Activated T-helper 1 cell treated with anti-CD3 and anti-CD28 coated beads, Interleukin-12 subunit alpha, Interleukin-12 subunit beta, Interleukin-2, Interleukin-4 antibody, amounts not matched to agents 30 ng/mL and 10 ng/mL and 1 ng/mL, durations not matched to agents 14 hours and 24 hours and 36 hours (primary cell): Measurements from ENCODE around the gene MT2A. TPM values are rescaled to one million over a fixed set of nuclear protein-coding genes. Genes with fewer than 3 reads are reported as not detected.

Experiments
- DNase-seq: peaks from one replicate; pipeline ENCODE4 v3.0.0; 2021; ENCODE audit warnings: low spot score
- H3K27ac Mint-ChIP-seq: one replicate; pipeline ENCODE4 v1.8.0; 2021; ENCODE audit warnings: mild to moderate bottlenecking, mixed read lengths
- H3K27me3 Mint-ChIP-seq: one replicate; pipeline ENCODE4 v1.8.0; 2022; ENCODE audit warnings: mild to moderate bottlenecking, moderate library complexity, mixed read lengths; ENCODE audit not compliant: insufficient read depth
- H3K36me3 Mint-ChIP-seq: one replicate; pipeline ENCODE4 v1.8.0; 2021; ENCODE audit warnings: low read depth, mixed read lengths
- H3K4me1 Mint-ChIP-seq: one replicate; pipeline ENCODE4 v1.8.0; 2021; ENCODE audit warnings: low read depth, mixed read lengths
- H3K4me3 Mint-ChIP-seq: one replicate; pipeline ENCODE4 v1.8.0; 2021; ENCODE audit warnings: mild to moderate bottlenecking, moderate library complexity, mixed read lengths
- H3K9me3 Mint-ChIP-seq: one replicate; pipeline ENCODE4 v1.8.0; 2021; ENCODE audit warnings: mixed read lengths
- intact Hi-C: fragments of 100-400 bp; cut with micrococcal nuclease; formaldehyde crosslinking; loops from one replicate; pipeline ENCODE4 v1.15.1; 2024
- total RNA-seq: library from RNA; stranded (reverse); gene quantifications from 2 replicates; pipeline ENCODE4 v1.2.3, GENCODE V29; 2022

MT2A gene
- total RNA-seq, 1 donor from 2014 or later, result 348 TPM

DNA sequence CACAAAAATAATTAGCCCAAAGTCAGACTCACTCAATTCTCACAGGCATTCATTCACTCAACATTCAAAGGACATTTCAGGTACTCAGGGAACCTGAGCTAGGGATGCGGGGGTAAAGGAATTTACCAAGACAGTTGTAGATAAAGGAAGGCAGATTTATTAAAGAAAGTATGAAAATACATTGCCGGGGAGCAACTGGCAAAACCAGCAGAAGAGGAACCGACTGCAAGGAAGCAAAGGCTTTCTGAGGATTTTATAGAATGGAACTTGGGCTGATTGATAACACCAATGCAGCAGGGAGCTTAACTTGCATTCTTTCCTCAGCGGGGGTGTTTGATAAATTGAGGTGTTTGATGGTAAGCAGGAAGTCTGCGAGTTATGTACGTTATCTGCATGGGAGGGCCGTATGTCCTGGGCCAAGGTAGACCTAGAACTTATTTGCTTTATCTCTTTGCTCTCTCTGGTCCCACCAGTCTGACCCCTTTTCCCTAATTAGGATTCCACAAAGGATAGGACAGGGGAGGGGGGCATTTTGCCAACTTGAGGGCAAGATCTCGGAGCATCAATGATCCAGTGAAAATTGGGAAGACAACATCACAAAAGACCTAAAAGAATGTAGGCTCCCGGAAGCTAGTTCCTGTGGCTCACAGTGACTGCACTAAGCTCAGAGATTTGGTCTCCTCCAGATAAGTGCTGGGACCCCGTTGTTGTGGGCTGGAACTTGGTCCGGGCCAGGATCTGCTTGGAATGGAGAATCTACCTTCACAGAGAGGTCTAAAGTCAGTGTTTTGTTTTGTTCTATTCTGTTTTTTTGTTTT lies 24.8 kb upstream of the MT2A start:
- intact Hi-C loops, result no loop called here
- Mint-ChIP-seq H3K27ac (no peak overlapping the region), H3K9me3 (no peaks in the 10 kb centered on the region)

DNA sequence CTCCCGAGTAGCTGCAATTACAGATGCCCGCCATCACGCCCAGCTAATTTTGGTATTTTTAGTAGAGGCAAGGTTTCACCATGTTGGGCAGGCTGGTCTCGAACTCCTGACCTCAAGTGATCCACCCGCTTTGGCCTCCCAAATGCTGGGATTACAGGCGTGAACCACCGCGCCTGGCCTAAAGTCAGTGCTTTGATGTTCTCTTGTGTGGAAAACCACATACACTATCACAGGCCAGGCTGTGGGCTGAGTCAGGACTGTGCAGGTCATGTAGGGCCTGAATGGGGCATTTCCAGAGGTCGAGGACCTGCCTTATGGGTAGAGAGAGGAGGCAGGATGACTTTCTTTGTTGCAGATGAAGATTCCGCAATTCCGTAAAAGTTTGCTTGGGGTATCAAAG lies 24.1 kb upstream of the MT2A start:
- intact Hi-C loops, result no loop called here
- Mint-ChIP-seq H3K27ac (no peak overlapping the region), H3K4me3 (no peak overlapping the region), H3K36me3 (peaks cover 3% of the 10 kb centered on the region), H3K9me3 (no peaks in the 10 kb centered on the region), H3K4me1 (peaks cover 5% of the 10 kb centered on the region), H3K27me3 (peaks cover 37% of the 10 kb centered on the region)
- no peak for DNase-seq

More for the DNA sequence above, 24.8 kb upstream of the MT2A start:
- Mint-ChIP-seq H3K4me3 (no peak overlapping the region), H3K36me3 (no peaks in the 10 kb centered on the region), H3K27me3 (peaks cover 33% of the 10 kb centered on the region), H3K4me1 (peaks cover under 1% of the 10 kb centered on the region)
- no peak for DNase-seq

DNA sequence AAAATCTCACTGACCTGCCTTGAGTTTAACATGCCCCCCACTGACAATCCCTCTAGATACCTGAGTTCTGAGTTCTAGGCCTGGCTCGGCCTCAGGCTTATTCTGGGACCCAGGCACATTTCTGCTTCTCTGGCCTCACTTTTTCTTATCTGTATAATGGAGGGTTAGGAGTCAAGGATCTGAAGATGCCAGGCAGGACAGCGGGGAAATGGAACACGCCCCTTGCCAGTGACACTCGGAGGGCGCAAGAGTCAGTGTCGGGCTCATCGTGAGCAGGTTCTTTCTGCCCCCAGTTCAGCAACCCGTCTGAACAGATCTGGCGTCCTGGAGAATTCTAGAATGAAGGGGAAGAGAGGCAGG lies 19.6 kb upstream of the MT2A start:
- intact Hi-C loops, result no loop called here
- Mint-ChIP-seq H3K27me3 (peaks cover 34% of the 10 kb centered on the region), H3K9me3 (no peaks in the 10 kb centered on the region), H3K4me1 (peaks cover 20% of the 10 kb centered on the region), H3K27ac (no peak overlapping the region), H3K36me3 (peaks cover 3% of the 10 kb centered on the region), H3K4me3 (peak overlapping the region; percentile 79)
- DNase-seq, result no peak

DNA sequence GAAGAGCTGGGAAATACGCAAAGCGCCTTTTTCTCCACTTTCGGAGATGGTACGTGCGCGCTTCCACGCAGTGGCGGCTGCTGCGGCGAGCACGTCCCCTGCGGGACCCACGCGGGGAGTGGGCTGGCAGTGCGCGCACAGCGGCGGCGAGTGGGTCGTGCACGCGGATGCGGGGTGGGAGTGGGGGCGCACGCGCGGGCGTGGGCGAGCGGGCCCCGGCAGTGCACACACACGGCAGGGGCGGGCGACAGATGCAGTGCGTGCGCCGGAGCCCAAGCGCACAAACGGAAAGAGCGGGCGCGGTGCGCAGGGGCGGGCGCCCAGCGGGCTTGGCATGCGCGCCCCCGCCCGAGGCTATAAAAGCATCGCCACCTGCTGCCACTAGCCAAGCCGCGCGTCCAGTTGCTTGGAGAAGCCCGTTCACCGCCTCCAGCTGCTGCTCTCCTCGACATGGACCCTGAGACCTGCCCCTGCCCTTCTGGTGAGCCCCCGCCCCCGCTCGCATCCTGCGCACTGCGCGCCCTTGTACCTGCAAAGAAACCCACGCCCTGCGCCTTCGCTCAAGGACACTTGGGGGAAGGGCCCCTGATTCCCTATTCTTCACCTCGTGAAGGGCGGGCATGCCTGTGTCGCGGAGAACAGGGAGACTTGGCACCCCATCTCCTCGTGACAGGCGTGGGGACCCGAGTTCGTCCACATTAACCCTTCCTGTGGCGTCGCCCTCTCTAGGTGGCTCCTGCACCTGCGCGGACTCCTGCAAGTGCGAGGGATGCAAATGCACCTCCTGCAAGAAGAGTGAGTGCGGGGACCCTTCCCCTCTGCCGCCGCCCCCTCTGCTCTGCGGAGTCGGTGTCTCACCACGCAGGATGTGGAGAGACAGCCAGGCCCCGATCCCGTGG lies 19.0 kb upstream of the MT2A start, which contains the start of gene MT3:
MT3 (plus strand) TSS at position 388 of the 899 bp plus-strand sequence; CDS start at position 451, 63 bp downstream.
- Mint-ChIP-seq H3K27me3 (peaks cover 34% of the 10 kb centered on the region), H3K4me3 (peak within 1 kb of the TSS; percentile 82), H3K9me3 (no peaks in the 10 kb centered on the region), H3K27ac (no peak within 1 kb of the TSS), H3K4me1 (peaks cover 20% of the 10 kb centered on the region), H3K36me3 (peaks cover 3% of the 10 kb centered on the region)
- intact Hi-C loops, result no loop called here
- peak; percentile 13 for DNase-seq

DNA sequence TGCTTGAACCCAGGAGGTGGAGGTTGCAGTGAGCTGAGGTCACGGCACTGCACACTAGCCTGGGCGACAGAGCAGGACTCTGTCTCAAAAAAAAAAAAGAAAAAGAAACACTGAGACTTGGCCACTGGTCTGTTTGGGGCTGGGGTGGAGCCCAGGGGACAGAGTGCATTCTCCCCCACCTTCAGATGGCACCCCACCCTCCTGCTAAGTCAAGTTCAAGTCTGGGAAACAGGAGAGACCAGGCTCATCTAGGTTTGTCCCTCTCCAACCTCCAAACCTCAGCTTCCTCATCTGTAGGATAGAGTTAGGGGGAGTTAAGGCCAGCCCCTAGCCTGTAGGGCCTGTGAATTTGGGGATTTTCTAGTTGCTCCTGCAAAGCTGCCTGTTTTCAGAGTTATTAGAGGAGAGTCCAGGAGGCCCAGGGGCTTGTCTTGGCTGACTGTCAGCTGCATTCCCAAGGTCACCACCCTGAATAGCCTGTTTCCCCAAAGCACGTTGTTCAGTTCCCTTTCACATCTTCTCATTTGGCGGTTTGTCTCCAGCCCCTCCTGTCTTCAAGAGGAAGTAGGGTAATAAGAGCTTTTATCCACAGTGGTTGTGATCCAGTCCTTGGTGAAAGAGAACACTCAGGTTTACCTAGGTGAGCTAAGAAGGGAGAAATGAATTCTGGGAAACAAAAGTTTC lies 16.9 kb upstream of the MT2A start:
- intact Hi-C loops, result no loop called here
- no peak for DNase-seq
- Mint-ChIP-seq H3K4me3 (no peak overlapping the region), H3K9me3 (no peaks in the 10 kb centered on the region), H3K4me1 (peaks cover 20% of the 10 kb centered on the region), H3K27ac (no peak overlapping the region), H3K27me3 (peaks cover 39% of the 10 kb centered on the region), H3K36me3 (peaks cover 3% of the 10 kb centered on the region)

DNA sequence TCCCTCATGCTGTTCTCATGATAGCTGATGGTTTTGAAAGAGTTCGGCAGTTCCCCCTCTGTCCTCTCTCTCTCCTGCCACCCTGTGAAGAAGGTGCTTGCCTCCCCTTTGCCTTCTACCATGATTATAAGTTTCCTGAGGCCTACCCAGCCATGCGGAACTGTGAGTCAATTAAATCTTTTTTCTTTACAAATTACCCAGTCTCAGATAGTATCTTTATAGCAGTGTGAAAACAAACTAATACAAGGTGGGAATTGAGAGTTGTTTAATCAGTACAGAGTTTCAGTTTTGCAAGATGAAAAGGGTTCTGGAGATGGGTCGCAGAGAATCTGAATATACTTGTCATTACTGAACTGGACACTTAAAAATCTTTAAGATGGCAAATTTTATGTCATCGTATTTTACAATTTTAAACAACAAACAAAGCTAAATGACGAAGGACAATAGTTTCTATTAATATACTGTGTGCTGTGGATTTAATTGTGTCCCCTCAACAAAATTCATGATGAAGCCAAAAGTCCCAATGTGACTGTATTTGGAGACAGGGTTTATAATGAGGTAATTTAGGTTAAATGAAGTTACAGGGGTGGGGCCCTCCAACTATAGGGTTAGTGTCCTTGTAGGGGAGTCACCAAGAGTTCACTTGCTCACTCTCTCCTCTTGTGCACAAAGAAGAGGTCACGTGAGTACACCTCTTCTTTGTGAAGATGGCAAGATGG lies 14.7 kb upstream of the MT2A start:
- DNase-seq, result no peak
- peaks cover 42% of the 10 kb centered on the region for H3K27me3 Mint-ChIP-seq

DNA sequence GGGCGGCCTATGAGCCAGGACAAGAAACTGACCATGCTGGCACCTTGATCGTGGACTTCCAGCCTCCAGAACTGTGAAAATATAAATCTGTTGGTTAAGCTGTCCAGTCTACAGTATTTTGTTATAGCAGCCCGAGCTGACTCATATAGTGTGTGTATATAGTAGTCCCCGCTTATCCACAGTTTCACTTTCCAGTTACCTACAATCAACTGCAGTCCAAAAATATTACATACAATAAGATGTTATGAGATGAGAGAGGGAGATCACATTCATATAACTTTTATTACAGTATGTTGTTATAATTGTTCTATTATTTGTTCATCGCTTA lies 14.1 kb upstream of the MT2A start:
- Mint-ChIP-seq H3K27ac (peak overlapping the region; percentile 23), H3K9me3 (no peaks in the 10 kb centered on the region), H3K4me1 (peaks cover 15% of the 10 kb centered on the region), H3K36me3 (no peaks in the 10 kb centered on the region), H3K27me3 (peaks cover 40% of the 10 kb centered on the region), H3K4me3 (no peak overlapping the region)
- no peak for DNase-seq
- intact Hi-C loops, result no loop called here

More for the DNA sequence above, 14.7 kb upstream of the MT2A start:
- H3K4me1 Mint-ChIP-seq, result peaks cover 18% of the 10 kb centered on the region
- no peak overlapping the region for H3K27ac Mint-ChIP-seq
- no peak overlapping the region for H3K4me3 Mint-ChIP-seq
- H3K9me3 Mint-ChIP-seq, result no peaks in the 10 kb centered on the region
- intact Hi-C loops, result no loop called here
- peaks cover 2% of the 10 kb centered on the region for H3K36me3 Mint-ChIP-seq

DNA sequence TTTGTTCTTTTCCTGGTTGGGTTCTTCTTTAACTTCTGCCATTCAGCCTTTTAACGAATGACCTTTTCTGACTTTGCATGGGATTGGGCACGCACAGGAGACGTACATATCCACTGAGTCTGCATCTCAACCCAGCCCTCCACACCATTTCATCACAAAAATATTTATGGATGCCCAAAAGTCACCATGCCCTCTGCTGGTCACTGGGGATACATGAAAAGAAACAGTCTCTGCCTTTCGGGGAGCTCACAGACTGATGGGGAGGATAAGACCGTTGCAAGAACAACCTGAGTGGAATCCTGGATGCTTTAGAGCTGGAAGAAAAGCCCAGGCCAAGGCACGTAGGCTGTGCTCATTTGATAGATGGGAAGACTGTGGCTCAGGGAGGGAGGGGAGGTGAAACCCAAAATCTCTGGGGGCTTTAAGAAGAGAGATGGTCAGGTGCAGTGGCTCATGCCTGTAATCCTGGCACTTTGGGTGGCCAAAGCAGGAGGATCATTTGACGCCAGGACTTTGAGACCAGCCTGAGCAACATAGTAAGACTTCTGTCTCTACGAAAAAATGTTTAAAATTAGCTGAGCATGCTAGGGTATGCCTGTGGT lies 7.9 kb upstream of the MT2A start:
- Mint-ChIP-seq H3K4me3 (no peak overlapping the region), H3K27ac (no peak overlapping the region), H3K27me3 (peaks cover 26% of the 10 kb centered on the region), H3K36me3 (no peaks in the 10 kb centered on the region), H3K4me1 (peaks cover 4% of the 10 kb centered on the region), H3K9me3 (no peaks in the 10 kb centered on the region)
- intact Hi-C loops, result loop anchor here (1.0 kb wide), 1 partner anchor 23 kb away; no protein-coding TSS in a partner anchor
- no peak for DNase-seq

DNA sequence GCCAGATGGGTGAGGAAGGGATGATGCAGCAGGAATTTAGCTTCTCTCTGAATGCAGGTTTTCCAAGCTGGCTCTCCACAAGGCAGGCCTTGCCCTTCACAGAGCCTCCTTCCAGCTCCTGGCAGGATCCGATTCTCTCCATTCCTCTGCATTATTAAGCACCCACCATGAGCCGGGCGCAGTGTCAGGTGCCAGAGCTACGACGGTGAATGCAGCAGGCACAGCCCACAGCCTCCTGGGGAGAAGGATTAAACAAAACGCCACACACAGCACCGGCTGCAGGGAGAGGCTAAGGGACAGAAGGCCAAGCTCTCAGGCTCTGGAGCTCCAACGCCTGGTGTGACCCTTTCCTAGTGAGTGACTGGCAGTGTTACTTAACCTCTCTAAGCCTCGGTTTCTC lies 7.1 kb upstream of the MT2A start:
- Mint-ChIP-seq H3K36me3 (no peaks in the 10 kb centered on the region), H3K27me3 (peaks cover 20% of the 10 kb centered on the region), H3K9me3 (no peaks in the 10 kb centered on the region), H3K4me1 (peaks cover 5% of the 10 kb centered on the region), H3K4me3 (no peak overlapping the region), H3K27ac (no peak overlapping the region)
- DNase-seq, result no peak
- intact Hi-C loops, result no loop called here

DNA sequence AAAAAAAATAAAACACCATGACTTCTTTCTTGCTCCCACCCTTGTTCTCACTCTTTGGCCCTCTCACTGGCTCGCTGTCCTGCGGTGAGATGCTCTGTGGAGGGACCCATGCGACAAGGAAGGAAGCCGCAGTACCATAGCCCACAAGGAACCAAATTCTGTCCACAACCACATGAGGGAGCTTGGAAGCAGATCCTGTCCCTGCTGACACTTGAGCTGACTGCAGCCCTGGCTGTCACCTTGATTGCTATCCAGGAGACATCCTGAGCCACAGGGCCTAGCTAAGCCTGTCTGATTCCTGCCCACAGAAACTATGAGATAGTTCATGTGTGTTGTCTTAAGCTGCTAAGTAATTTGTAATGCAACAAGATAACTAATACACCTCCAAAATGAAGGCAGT lies 4.8 kb upstream of the MT2A start:
- H3K4me3 Mint-ChIP-seq, result no peak overlapping the region
- H3K27ac Mint-ChIP-seq, result no peak overlapping the region
- intact Hi-C loops, result loop anchor here (1.0 kb wide), 1 partner anchor 99 kb away; no protein-coding TSS in a partner anchor
- H3K4me1 Mint-ChIP-seq, result peaks cover 24% of the 10 kb centered on the region
- DNase-seq, result no peak
- peaks cover 5% of the 10 kb centered on the region for H3K27me3 Mint-ChIP-seq
- H3K9me3 Mint-ChIP-seq, result no peaks in the 10 kb centered on the region
- no peaks in the 10 kb centered on the region for H3K36me3 Mint-ChIP-seq

DNA sequence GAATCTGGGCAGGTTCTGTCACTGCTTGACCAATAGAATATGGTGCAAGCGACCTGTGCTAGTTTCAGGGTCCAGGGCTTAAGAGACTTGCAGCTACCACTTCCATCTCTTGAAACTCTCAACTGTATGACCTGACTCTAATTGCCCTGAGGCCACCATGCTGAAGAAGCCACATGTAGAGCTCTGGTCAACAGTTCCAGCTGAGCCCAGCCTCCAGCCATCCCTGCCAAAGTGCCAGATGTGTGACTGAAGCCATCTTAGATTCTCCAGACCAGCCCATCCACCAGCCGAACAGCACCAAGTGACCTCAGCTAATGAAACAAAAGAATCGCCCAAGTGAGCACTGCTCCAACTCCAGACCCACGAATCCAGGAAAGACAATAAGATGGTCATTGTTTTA lies 3.4 kb upstream of the MT2A start:
- no peak overlapping the region for H3K4me3 Mint-ChIP-seq
- H3K4me1 Mint-ChIP-seq, result peaks cover 31% of the 10 kb centered on the region
- intact Hi-C loops, result loop anchor here (5.0 kb wide), 1 partner anchor 327 kb away; the partner anchor contains the start of gene HERPUD1
- H3K27ac Mint-ChIP-seq, result no peak overlapping the region
- no peak for DNase-seq
- H3K9me3 Mint-ChIP-seq, result no peaks in the 10 kb centered on the region
- H3K36me3 Mint-ChIP-seq, result peaks cover 3% of the 10 kb centered on the region
- peaks cover 5% of the 10 kb centered on the region for H3K27me3 Mint-ChIP-seq

DNA sequence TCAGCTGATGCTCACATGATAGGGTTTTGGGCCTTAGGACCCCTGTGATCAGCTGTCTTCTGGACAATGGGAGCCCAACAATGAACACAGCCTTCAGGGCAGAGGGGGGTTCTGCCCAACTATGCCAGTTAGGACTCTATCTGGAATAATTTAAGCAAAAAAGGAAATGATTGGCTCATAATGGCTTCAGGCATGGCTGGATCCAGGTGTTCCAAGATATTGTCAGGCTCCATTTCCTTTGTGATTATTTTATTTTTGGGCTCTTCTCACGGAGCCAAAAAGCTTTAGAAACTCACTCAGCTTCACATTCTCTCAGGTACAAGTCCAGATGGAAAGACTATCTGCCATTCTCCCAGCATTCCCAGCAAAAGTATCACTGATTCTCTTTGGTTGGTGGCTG lies 2.9 kb upstream of the MT2A start:
- H3K27me3 Mint-ChIP-seq, result peaks cover 5% of the 10 kb centered on the region
- intact Hi-C loops, result loop anchor here (5.0 kb wide), 1 partner anchor 327 kb away; the partner anchor contains the start of gene HERPUD1
- DNase-seq, result no peak
- H3K27ac Mint-ChIP-seq, result no peak overlapping the region
- H3K9me3 Mint-ChIP-seq, result no peaks in the 10 kb centered on the region
- peaks cover 3% of the 10 kb centered on the region for H3K36me3 Mint-ChIP-seq
- peaks cover 36% of the 10 kb centered on the region for H3K4me1 Mint-ChIP-seq
- no peak overlapping the region for H3K4me3 Mint-ChIP-seq
